NCI-H748 (cell line): ENCODE data around the gene COL13A1.

Experiments used
- DNase-seq: peaks from one replicate; lab custom pipeline; 2025; ENCODE audit not compliant: unreplicated experiment; lab: John Stamatoyannopoulos, UW

Gene COL13A1

GRCh38 chr10:70000262-70000661 is 198.6 kb downstream of the COL13A1 start:
- DNase-seq: no peak

- DNase-seq: peak; percentile 13
Measured at GRCh38 chr10:70007116-70007820, 205.6 kb downstream of the COL13A1 start.
